ENCODE data around the gene STIL.

The STIL gene

GRCh38 chr1:47302472-47302871, 11.5 kb downstream of the STIL start:
- no peak for TF ChIP-seq YY1 (IDR thresholded peaks at IDR 0.05; ENCODE audit: low read depth)
- TF ChIP-seq CREB1 (IDR thresholded peaks at IDR 0.05; ENCODE audit: low read depth), result no peak
- TF ChIP-seq NFIC (IDR thresholded peaks at IDR 0.05), result no peak
- TF ChIP-seq ZBTB7A (IDR thresholded peaks at IDR 0.05; ENCODE audit: low read depth), result no peak
- TF ChIP-seq EP300 (IDR thresholded peaks at IDR 0.05; ENCODE audit: borderline replicate concordance), result no peak
- TF ChIP-seq CEBPB (IDR thresholded peaks at IDR 0.05), result no peak
- no peak for TF ChIP-seq TAF1 (IDR thresholded peaks at IDR 0.05; ENCODE audit: low read depth)
- no peak for TF ChIP-seq EGR1 (IDR thresholded peaks at IDR 0.05)
- no peak for TF ChIP-seq REST (IDR thresholded peaks at IDR 0.05; ENCODE audit: low read depth)
- no peak for TF ChIP-seq FOXM1 (IDR thresholded peaks at IDR 0.05; ENCODE audit: borderline replicate concordance, low read depth)
- no peak for TF ChIP-seq TEAD4 (IDR thresholded peaks at IDR 0.05)
- TF ChIP-seq RAD21 (IDR thresholded peaks at IDR 0.05; ENCODE audit: low read depth), result no peak
- TF ChIP-seq MAX (IDR thresholded peaks at IDR 0.05), result no peak
- TF ChIP-seq TCF12 (IDR thresholded peaks at IDR 0.05; ENCODE audit: low read depth), result no peak
- TF ChIP-seq USF1 (IDR thresholded peaks at IDR 0.05), result no peak

GRCh38 chr1:47298025-47298699, 15.8 kb downstream of the STIL start:
- no peak for TF ChIP-seq TAF1 (IDR thresholded peaks at IDR 0.05; ENCODE audit: low read depth)
- no peak for TF ChIP-seq NFIC (IDR thresholded peaks at IDR 0.05)
- TF ChIP-seq ZBTB7A (IDR thresholded peaks at IDR 0.05; ENCODE audit: low read depth), result no peak
- TF ChIP-seq CREB1 (IDR thresholded peaks at IDR 0.05; ENCODE audit: low read depth), result no peak
- no peak for TF ChIP-seq EP300 (IDR thresholded peaks at IDR 0.05; ENCODE audit: borderline replicate concordance)
- no peak for TF ChIP-seq TCF12 (IDR thresholded peaks at IDR 0.05; ENCODE audit: low read depth)
- TF ChIP-seq MAX (IDR thresholded peaks at IDR 0.05), result no peak
- TF ChIP-seq REST (IDR thresholded peaks at IDR 0.05; ENCODE audit: low read depth), result no peak
- TF ChIP-seq FOXM1 (IDR thresholded peaks at IDR 0.05; ENCODE audit: borderline replicate concordance, low read depth), result no peak
- no peak for TF ChIP-seq TEAD4 (IDR thresholded peaks at IDR 0.05)
- no peak for TF ChIP-seq EGR1 (IDR thresholded peaks at IDR 0.05)
- no peak for TF ChIP-seq USF1 (IDR thresholded peaks at IDR 0.05)

- no peak for TF ChIP-seq USF1 (IDR thresholded peaks at IDR 0.05)
- no peak for TF ChIP-seq CEBPB (IDR thresholded peaks at IDR 0.05)
- TF ChIP-seq EP300 (IDR thresholded peaks at IDR 0.05; ENCODE audit: borderline replicate concordance), result no peak
- TF ChIP-seq ZBTB7A (IDR thresholded peaks at IDR 0.05; ENCODE audit: low read depth), result no peak
- TF ChIP-seq YY1 (IDR thresholded peaks at IDR 0.05; ENCODE audit: low read depth), result no peak
- TF ChIP-seq TAF1 (IDR thresholded peaks at IDR 0.05; ENCODE audit: low read depth), result no peak
- TF ChIP-seq MAX (IDR thresholded peaks at IDR 0.05), result no peak
- no peak for TF ChIP-seq FOXM1 (IDR thresholded peaks at IDR 0.05; ENCODE audit: borderline replicate concordance, low read depth)
- no peak for TF ChIP-seq RAD21 (IDR thresholded peaks at IDR 0.05; ENCODE audit: low read depth)
- no peak for TF ChIP-seq TEAD4 (IDR thresholded peaks at IDR 0.05)
- TF ChIP-seq NFIC (IDR thresholded peaks at IDR 0.05), result no peak
- TF ChIP-seq REST (IDR thresholded peaks at IDR 0.05; ENCODE audit: low read depth), result no peak
- no peak for TF ChIP-seq TCF12 (IDR thresholded peaks at IDR 0.05; ENCODE audit: low read depth)
- TF ChIP-seq EGR1 (IDR thresholded peaks at IDR 0.05), result no peak
- no peak for TF ChIP-seq CREB1 (IDR thresholded peaks at IDR 0.05; ENCODE audit: low read depth)
Measured at GRCh38 chr1:47295579-47295978, 18.4 kb downstream of the STIL start.
